GM12878 (cell line): ENCODE measurements around the gene HMGCL. TPM values are rescaled to one million over a fixed set of nuclear protein-coding genes. Genes with fewer than 3 reads are reported as not detected.

Experiments used
- ATAC-seq: fragments of 200-7000 bp; cut with Tn5 transposase; 3 replicates; pipeline ENCODE4 v1.9.1; 2020; ENCODE audit warnings: mild to moderate bottlenecking, moderate library complexity
- BruUV-seq: library from RNA; stranded (reverse); fragments of 400-500 nt; replicated peaks from 2 replicates; lab custom pipeline; 2021; lab: Mats Ljungman, UMichigan
- CTCF ChIA-PET: fragments of 300-600 bp; sonication (Branson Sonifier 250); formaldehyde crosslinking; extraction: SDS; loops from one replicate; lab custom pipeline; 2021; ENCODE audit warnings: inconsistent platforms; lab: Yijun Ruan, JAX
- POLR2A ChIA-PET: fragments of 350-600 bp; formaldehyde crosslinking; extraction: SDS; loops from one replicate; lab custom pipeline; 2021; ENCODE audit warnings: inconsistent platforms; lab: Charles Lee
- RAD21 ChIA-PET: fragments of 300-600 bp; sonication (Branson Sonifier 250); formaldehyde crosslinking; loops from one replicate; lab custom pipeline; 2023; ENCODE audit warnings: antibody characterized with exemption; ENCODE audit not compliant: unreplicated experiment; lab: Charles Lee
- SMC1A ChIA-PET: fragments of 300-600 bp; sonication (Branson Sonifier 250); formaldehyde crosslinking; loops from one replicate; lab custom pipeline; 2023; ENCODE audit not compliant: unreplicated experiment, uncharacterized antibody; lab: Charles Lee
- DNase-seq: peaks from one replicate; pipeline ENCODE4 v3.0.0-alpha.2; 2011; ENCODE audit warnings: low read depth, low spot score
- FAIRE-seq: peaks from 3 replicates; lab custom pipeline; 2011; peaks lifted over from hg19 to GRCh38; lab: Jason Lieb, UNC
- H2AFZ ChIP-seq: 2 replicates; pipeline ENCODE4 v1.6.0; 2011; ENCODE audit warnings: low read depth, low read length, control low read depth; ENCODE audit not compliant: control insufficient read depth
- H3K27ac ChIP-seq: 2 replicates; pipeline ENCODE4 v1.5.1; 2011; ENCODE audit warnings: control low read depth; ENCODE audit not compliant: control insufficient read depth, insufficient read depth
- H3K27me3 ChIP-seq, 2 experiments: replicated peaks in 1 of 2; 2 replicates each; pipeline versions ENCODE4 v1.6.0 to v1.6.1; 2011; ENCODE audit warnings: low read length in 1 of 2; ENCODE audit not compliant: control insufficient read depth in 2 of 2, insufficient read depth in 2 of 2
- H3K36me3 ChIP-seq, 2 experiments: 2 replicates each; pipeline ENCODE4 v1.5.1; 2011; ENCODE audit warnings: low read length in 1 of 2; ENCODE audit not compliant: control insufficient read depth in 2 of 2, insufficient read depth in 2 of 2
- H3K4me1 ChIP-seq: 2 replicates; pipeline ENCODE4 v1.6.1; 2011; ENCODE audit warnings: mild to moderate bottlenecking, low read length, moderate library complexity, mixed read lengths; ENCODE audit not compliant: control insufficient read depth, insufficient read depth
- H3K4me2 ChIP-seq: 2 replicates; pipeline ENCODE4 v1.6.0; 2011; ENCODE audit warnings: control low read depth; ENCODE audit not compliant: control insufficient read depth, insufficient read depth
- H3K4me3 ChIP-seq: fragments of 200-600 bp; sonication (generic); 2 replicates; pipeline ENCODE4 v1.5.1; 2016
- H3K79me2 ChIP-seq: 2 replicates; pipeline ENCODE4 v1.6.0; 2011; ENCODE audit warnings: low read length; ENCODE audit not compliant: control insufficient read depth, insufficient read depth
- H3K9ac ChIP-seq: 2 replicates; pipeline ENCODE4 v1.8.0; 2011; ENCODE audit warnings: low read length, control low read depth, mixed read lengths; ENCODE audit not compliant: control insufficient read depth, insufficient read depth
- H3K9me3 ChIP-seq: replicated peaks from 3 replicates; pipeline ENCODE4 v1.5.1; 2011; ENCODE audit warnings: mild to moderate bottlenecking, low read length; ENCODE audit not compliant: control insufficient read depth, insufficient read depth
- H4K20me1 ChIP-seq: 2 replicates; pipeline ENCODE4 v1.6.0; 2011; ENCODE audit not compliant: control insufficient read depth, insufficient read depth
- CBX3 ChIP-seq: fragments of 200-600 bp; sonication (generic); IDR thresholded peaks from 2 replicates; pipeline ENCODE4 v1.6.1; 2016; ENCODE audit warnings: low read depth, borderline replicate concordance
- E2F4 ChIP-seq: IDR thresholded peaks from 2 replicates; pipeline ENCODE4 v1.6.1; 2012; ENCODE audit warnings: low read depth, low read length, improper control_type of control experiment
- HDGF ChIP-seq: fragments of 450-650 bp; IDR thresholded peaks from 2 replicates; pipeline ENCODE4 v1.6.1; 2016; ENCODE audit warnings: antibody characterized with exemption
- IRF4 ChIP-seq: IDR thresholded peaks from 2 replicates; pipeline ENCODE4 v1.6.1; 2011; ENCODE audit warnings: low read depth, low read length
- IRF5 ChIP-seq: fragments of 450-650 bp; IDR thresholded peaks from 2 replicates; pipeline ENCODE4 v1.6.1; 2017; ENCODE audit warnings: borderline replicate concordance
- KAT2A ChIP-seq: conservative IDR thresholded peaks from 2 replicates; pipeline ENCODE4 v1.6.1; 2011; ENCODE audit warnings: low read depth, low read length; ENCODE audit not compliant: control insufficient read depth
- RAD21 ChIP-seq: IDR thresholded peaks from 2 replicates; pipeline ENCODE4 v1.6.1; 2011; ENCODE audit warnings: mild to moderate bottlenecking, low read depth, low read length, moderate library complexity; ENCODE audit not compliant: insufficient read depth
- SIN3A ChIP-seq: IDR thresholded peaks from 2 replicates; pipeline ENCODE4 v1.6.1; 2012; ENCODE audit warnings: low read depth, low read length, improper control_type of control experiment
- SMC3 ChIP-seq: IDR thresholded peaks from 2 replicates; pipeline ENCODE4 v1.6.1; 2011; ENCODE audit warnings: low read length, improper control_type of control experiment, borderline replicate concordance
- SREBF2 ChIP-seq: IDR thresholded peaks from 2 replicates; pipeline ENCODE4 v1.6.1; 2012; ENCODE audit warnings: mild to moderate bottlenecking, low read length
- TCF7 ChIP-seq: IDR thresholded peaks from 2 replicates; pipeline ENCODE4 v1.6.1; 2014; ENCODE audit warnings: antibody characterized with exemption, borderline replicate concordance
- ZNF217 ChIP-seq: fragments of 450-650 bp; IDR thresholded peaks from 2 replicates; pipeline ENCODE4 v1.6.1; 2017; ENCODE audit warnings: antibody characterized with exemption, mild to moderate bottlenecking
- ZNF622 ChIP-seq: fragments of 450-650 bp; IDR thresholded peaks from 2 replicates; pipeline ENCODE4 v1.6.1; 2017; ENCODE audit warnings: mild to moderate bottlenecking, inconsistent platforms
- WGBS: methylation state at CpG from one replicate; pipeline ENCODE4 v1.1.6; 2016; ENCODE audit warnings: low lambda C conversion rate; ENCODE audit not compliant: insufficient replicate concordance, insufficient coverage; ENCODE audit errors: missing lambda C conversion rate; 5-methylcytosine and 5-hydroxymethylcytosine counted together
- in situ Hi-C: fragments of 300-500 bp; cut with MboI; formaldehyde crosslinking; loops from 9 replicates; pipeline ENCODE4 v1.14.3; 2018; ENCODE audit warnings: mixed read lengths
- intact Hi-C: fragments of 100-400 bp; cut with micrococcal nuclease; formaldehyde crosslinking; loops from one replicate; pipeline ENCODE4 v1.14.2; 2022; ENCODE audit not compliant: unreplicated experiment
- polyA plus RNA-seq, 11 experiments: library from polyadenylated mRNA; depleted of rRNA in 4 of 11; unstranded in 6 of 11; stranded (reverse) in 5 of 11; fragments of >200 nt; fragmentation: Nextera tagmentation in 4 of 11; fragmentation: Illumina TruSeq in 1 of 11; extraction: Ambion mirVana in 4 of 11; extraction: Trizol in 1 of 11; gene quantifications; 1 replicate in 1 of 11; 2 replicates in 10 of 11; pipeline versions ENCODE4 v1.2.1 to v1.2.3, GENCODE V29; 2011 to 2016; ENCODE audit warnings: inconsistent platforms in 2 of 11, missing spikeins in 2 of 11, low read depth in 1 of 11
- total RNA-seq, 4 experiments: library from RNA; depleted of rRNA in 3 of 4; stranded (reverse); fragments of >200 nt in 3 of 4; fragmentation: Illumina TruSeq in 1 of 4; extraction: Trizol in 1 of 4; gene quantifications; 2 replicates each; pipeline versions ENCODE4 v1.2.1 to v1.2.3, GENCODE V29; 2013 to 2021
- TF ChIP-seq, protein P1 (sequence below): fragments of 450-650 bp; IDR thresholded peaks from 2 replicates; pipeline ENCODE4 v1.6.1; 2014; ENCODE audit warnings: mild to moderate bottlenecking
- TF ChIP-seq, protein P2 (sequence below): fragments of 450-650 bp; conservative IDR thresholded peaks from 2 replicates; pipeline ENCODE4 v1.6.1; 2017; ENCODE audit warnings: mild to moderate bottlenecking, moderate library complexity
- TF ChIP-seq, protein P3 (sequence below): fragments of 450-650 bp; formaldehyde crosslinking; IDR thresholded peaks from 2 replicates; pipeline ENCODE4 v1.4.0; 2020; ENCODE audit warnings: mild to moderate bottlenecking, moderate library complexity

The HMGCL gene
- total and polyA plus RNA-seq, 10 of the 15 experiments (the other 5 are each of a cell fraction or from before 2014, with no cell fraction given), result 29.4 to 127 (median 36.4) TPM

DNA sequence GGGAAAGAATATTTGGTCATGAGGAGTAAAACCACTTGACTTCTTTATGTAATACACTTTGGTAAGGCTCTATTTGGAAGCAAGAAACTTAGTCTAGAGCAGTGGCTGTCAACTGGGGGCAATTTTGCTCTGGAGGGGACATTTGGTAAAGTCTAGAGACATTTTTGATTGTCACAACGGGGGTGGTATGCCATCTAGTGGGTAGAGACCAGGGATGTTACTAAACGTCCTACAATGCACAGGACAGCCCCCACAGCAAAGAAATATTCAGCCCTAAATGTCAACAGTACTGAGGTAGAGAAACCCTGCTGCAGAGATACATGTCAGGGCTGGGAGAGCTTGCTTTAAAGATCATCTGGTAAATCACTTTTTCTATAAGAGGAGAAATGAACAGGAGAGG lies 29.3 kb upstream of the HMGCL start:
- POLR2A ChIA-PET, result no interaction called here
- in situ Hi-C loops (no loop called here), intact Hi-C loops (loop anchor here (1.0 to 5.0 kb wide), 2 partner anchors 43 to 172 kb away; no protein-coding TSS in a partner anchor)
- H3K9me3 ChIP-seq, result no peaks in the 10 kb centered on the region
- CTCF ChIA-PET, result interaction anchor here (0.6 to 3.4 kb wide), 15 partner anchors 9 to 83 kb away, joined by 3 to 44 read pairs (median 4); no protein-coding TSS in a partner anchor
- no peaks in the 10 kb centered on the region for H3K27me3 ChIP-seq
- H3K27ac ChIP-seq, result no peak overlapping the region
- no peak overlapping the region for H2AFZ ChIP-seq
- H3K4me1 ChIP-seq, result no peaks in the 10 kb centered on the region
- no peak overlapping the region for H3K9ac ChIP-seq
- peaks cover 1 to 4% of the 10 kb centered on the region in 2 experiments for H3K36me3 ChIP-seq
- WGBS, result 26% methylated on average over 2 of the region's 2 CpGs
- H3K79me2 ChIP-seq, result no peaks in the 10 kb centered on the region; the same call in 1 of the 2 replicates
- SMC1A ChIA-PET, result interaction anchor here (0.8 to 2.4 kb wide), 6 partner anchors 11 to 62 kb away, joined by 3 to 29 read pairs (median 4); no protein-coding TSS in a partner anchor
- H4K20me1 ChIP-seq, result no peaks in the 10 kb centered on the region
- no peak overlapping the region for H3K4me3 ChIP-seq
- no peak overlapping the region for H3K4me2 ChIP-seq
- RAD21 ChIA-PET, result interaction anchor here (0.8 to 1.9 kb wide), 5 partner anchors 43 to 83 kb away, joined by 3 to 15 read pairs (median 7); no protein-coding TSS in a partner anchor
- no TSS peak for BruUV-seq
- ATAC-seq (peak; percentile 68), FAIRE-seq (no peak), DNase-seq (no peak)
- TF ChIP-seq ZNF217 (no peak), SIN3A (no peak), IRF4 (no peak), HDGF (no peak), SREBF2 (no peak), RAD21 (peak; percentile 35), ZNF622 (no peak), CBX3 (no peak), E2F4 (no peak), TCF7 (no peak), SMC3 (peak; percentile 37; the same call in 1 of the 2 replicates), IRF5 (no peak), KAT2A (no peak)
- TF ChIP-seq, protein P1, sequence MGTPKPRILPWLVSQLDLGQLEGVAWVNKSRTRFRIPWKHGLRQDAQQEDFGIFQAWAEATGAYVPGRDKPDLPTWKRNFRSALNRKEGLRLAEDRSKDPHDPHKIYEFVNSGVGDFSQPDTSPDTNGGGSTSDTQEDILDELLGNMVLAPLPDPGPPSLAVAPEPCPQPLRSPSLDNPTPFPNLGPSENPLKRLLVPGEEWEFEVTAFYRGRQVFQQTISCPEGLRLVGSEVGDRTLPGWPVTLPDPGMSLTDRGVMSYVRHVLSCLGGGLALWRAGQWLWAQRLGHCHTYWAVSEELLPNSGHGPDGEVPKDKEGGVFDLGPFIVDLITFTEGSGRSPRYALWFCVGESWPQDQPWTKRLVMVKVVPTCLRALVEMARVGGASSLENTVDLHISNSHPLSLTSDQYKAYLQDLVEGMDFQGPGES, result no peak
- TF ChIP-seq, protein P2, sequence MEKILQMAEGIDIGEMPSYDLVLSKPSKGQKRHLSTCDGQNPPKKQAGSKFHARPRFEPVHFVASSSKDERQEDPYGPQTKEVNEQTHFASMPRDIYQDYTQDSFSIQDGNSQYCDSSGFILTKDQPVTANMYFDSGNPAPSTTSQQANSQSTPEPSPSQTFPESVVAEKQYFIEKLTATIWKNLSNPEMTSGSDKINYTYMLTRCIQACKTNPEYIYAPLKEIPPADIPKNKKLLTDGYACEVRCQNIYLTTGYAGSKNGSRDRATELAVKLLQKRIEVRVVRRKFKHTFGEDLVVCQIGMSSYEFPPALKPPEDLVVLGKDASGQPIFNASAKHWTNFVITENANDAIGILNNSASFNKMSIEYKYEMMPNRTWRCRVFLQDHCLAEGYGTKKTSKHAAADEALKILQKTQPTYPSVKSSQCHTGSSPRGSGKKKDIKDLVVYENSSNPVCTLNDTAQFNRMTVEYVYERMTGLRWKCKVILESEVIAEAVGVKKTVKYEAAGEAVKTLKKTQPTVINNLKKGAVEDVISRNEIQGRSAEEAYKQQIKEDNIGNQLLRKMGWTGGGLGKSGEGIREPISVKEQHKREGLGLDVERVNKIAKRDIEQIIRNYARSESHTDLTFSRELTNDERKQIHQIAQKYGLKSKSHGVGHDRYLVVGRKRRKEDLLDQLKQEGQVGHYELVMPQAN, result no peak
- TF ChIP-seq, protein P3, sequence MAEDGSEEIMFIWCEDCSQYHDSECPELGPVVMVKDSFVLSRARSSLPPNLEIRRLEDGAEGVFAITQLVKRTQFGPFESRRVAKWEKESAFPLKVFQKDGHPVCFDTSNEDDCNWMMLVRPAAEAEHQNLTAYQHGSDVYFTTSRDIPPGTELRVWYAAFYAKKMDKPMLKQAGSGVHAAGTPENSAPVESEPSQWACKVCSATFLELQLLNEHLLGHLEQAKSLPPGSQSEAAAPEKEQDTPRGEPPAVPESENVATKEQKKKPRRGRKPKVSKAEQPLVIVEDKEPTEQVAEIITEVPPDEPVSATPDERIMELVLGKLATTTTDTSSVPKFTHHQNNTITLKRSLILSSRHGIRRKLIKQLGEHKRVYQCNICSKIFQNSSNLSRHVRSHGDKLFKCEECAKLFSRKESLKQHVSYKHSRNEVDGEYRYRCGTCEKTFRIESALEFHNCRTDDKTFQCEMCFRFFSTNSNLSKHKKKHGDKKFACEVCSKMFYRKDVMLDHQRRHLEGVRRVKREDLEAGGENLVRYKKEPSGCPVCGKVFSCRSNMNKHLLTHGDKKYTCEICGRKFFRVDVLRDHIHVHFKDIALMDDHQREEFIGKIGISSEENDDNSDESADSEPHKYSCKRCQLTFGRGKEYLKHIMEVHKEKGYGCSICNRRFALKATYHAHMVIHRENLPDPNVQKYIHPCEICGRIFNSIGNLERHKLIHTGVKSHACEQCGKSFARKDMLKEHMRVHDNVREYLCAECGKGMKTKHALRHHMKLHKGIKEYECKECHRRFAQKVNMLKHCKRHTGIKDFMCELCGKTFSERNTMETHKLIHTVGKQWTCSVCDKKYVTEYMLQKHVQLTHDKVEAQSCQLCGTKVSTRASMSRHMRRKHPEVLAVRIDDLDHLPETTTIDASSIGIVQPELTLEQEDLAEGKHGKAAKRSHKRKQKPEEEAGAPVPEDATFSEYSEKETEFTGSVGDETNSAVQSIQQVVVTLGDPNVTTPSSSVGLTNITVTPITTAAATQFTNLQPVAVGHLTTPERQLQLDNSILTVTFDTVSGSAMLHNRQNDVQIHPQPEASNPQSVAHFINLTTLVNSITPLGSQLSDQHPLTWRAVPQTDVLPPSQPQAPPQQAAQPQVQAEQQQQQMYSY (CRISPR knock-in tag), result no peak
